Measurements from ENCODE around the gene GPRIN3. TPM values are rescaled to one million over a fixed set of nuclear protein-coding genes. Genes with fewer than 3 reads are reported as not detected.

GPRIN3 gene
- total RNA-seq, 2 donors from 2014 or later, result 22.5 to 26.8 TPM

DNA sequence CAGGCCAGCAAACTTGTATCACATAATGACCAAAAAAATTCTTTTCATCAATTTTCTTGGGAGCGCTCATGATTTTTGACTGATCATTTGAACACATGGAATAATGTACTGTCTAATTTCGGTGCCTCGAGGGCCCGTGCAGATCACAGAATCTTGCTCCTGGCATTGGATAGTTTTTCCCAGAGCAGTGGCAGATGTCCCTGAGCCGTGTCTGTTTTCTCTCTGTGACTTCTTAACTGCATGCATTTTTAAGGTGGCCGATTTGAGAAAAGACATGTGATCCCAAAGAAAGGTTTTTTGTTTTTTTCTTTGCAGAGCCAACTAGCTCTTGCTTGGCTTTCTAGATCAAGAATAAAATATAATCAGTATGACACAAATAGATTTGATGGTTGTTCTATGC lies 19.7 kb downstream of the GPRIN3 start:
- intact Hi-C loops (cut with DNase I), result no loop called here
- no peak for DNase-seq
- Histone ChIP-seq H3K4me3 (no peak overlapping the region), H3K9me3 (no peaks in the 10 kb centered on the region), H3K27me3 (no peaks in the 10 kb centered on the region), H3K9ac (ENCODE audit: low read depth in 2 of 2, low read length in 2 of 2) (no peak overlapping the region), H3K36me3 (no peaks in the 10 kb centered on the region), H3K4me1 (peaks cover 11% of the 10 kb centered on the region), H3K27ac (no peak overlapping the region)
- no peak for TF ChIP-seq CTCF (IDR thresholded peaks at IDR 0.05)

DNA sequence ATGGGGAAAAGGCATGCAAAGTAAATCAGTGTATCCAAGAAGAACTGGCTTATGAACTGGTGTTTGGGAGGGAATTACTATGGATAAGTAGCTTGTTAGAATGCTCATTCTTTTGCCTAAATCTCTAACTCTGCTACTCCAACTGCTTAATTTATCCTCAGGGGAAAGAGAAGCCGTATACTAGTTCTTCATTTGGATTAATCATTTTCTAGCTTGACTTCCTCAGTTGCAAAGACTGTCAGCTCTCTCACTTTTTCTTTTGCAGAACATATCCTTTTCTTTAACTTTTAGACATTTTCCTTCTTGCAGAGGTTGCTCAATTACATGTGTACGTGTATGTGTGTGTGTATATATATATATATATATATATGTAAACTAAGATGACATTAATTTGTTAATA lies 21.9 kb downstream of the GPRIN3 start:
- no peaks in the 10 kb centered on the region for H3K27me3 ChIP-seq
- no peaks in the 10 kb centered on the region for H3K9me3 ChIP-seq
- H3K9ac ChIP-seq (ENCODE audit: low read depth in 2 of 2, low read length in 2 of 2), result no peak overlapping the region
- H3K4me1 ChIP-seq, result peaks cover 12% of the 10 kb centered on the region
- no peak for TF ChIP-seq CTCF (IDR thresholded peaks at IDR 0.05)
- DNase-seq, result no peak
- intact Hi-C loops (cut with DNase I), result no loop called here
- no peak overlapping the region for H3K4me3 ChIP-seq
- no peaks in the 10 kb centered on the region for H3K36me3 ChIP-seq
- peak overlapping the region; percentile 77 for H3K27ac ChIP-seq

DNA sequence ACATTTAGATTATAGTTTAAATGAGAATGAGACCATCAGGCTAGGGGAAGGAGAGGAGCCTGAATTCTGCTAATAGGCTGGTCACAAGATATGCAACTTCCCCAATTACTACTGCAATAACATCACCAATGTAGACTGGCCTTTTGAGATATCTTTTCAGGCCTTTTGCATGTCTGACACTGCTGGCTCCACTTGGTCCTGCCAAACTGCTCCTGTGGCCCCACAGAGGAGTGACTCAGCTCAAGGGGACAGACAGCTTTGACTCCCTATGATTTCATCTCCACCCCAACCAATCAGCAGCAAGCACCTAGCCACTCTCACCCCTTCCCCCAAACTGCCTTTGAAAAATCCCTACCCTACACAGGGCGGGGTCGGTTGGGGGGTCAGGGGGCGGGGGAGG lies 22.8 kb downstream of the GPRIN3 start:
- Histone ChIP-seq H3K27me3 (no peaks in the 10 kb centered on the region), H3K4me1 (peaks cover 12% of the 10 kb centered on the region), H3K4me3 (no peak overlapping the region), H3K9me3 (no peaks in the 10 kb centered on the region), H3K9ac (ENCODE audit: low read depth in 2 of 2, low read length in 2 of 2) (peak overlapping the region in 1 of 2 donors; percentile 1), H3K27ac (peak overlapping the region; percentile 77), H3K36me3 (no peaks in the 10 kb centered on the region)
- TF ChIP-seq CTCF (IDR thresholded peaks at IDR 0.05), result no peak
- DNase-seq, result no peak
- intact Hi-C loops (cut with DNase I), result no loop called here

DNA sequence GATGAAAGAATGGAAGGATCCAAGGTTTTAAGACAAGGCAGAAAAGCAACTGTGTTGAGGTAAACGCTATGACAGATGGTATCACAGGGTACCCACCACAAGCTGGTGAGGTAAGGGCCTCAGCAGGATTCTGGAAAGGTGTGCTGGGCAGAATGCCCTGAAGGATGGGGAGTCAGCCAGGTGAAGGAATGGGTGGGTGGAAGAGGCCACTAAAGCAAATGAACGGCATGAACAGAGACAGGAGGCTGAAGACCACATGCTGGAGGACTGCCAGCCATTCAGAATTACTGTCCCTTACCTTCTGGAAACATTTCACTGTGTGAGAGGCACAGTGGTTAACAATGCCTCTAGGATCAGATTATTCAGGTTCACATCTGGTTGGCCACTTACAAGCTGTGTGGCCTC lies 23.6 kb downstream of the GPRIN3 start:
- TF ChIP-seq CTCF (IDR thresholded peaks at IDR 0.05), result no peak
- H3K4me3 ChIP-seq, result no peak overlapping the region
- H3K9me3 ChIP-seq, result no peaks in the 10 kb centered on the region
- DNase-seq, result no peak
- no peaks in the 10 kb centered on the region for H3K27me3 ChIP-seq
- intact Hi-C loops (cut with DNase I), result no loop called here
- no peaks in the 10 kb centered on the region for H3K36me3 ChIP-seq
- peaks cover 12% of the 10 kb centered on the region for H3K4me1 ChIP-seq
- H3K27ac ChIP-seq, result peak overlapping the region; percentile 77
- peak overlapping the region in 1 of 2 donors; percentile 1 for H3K9ac ChIP-seq (ENCODE audit: low read depth in 2 of 2, low read length in 2 of 2)

DNA sequence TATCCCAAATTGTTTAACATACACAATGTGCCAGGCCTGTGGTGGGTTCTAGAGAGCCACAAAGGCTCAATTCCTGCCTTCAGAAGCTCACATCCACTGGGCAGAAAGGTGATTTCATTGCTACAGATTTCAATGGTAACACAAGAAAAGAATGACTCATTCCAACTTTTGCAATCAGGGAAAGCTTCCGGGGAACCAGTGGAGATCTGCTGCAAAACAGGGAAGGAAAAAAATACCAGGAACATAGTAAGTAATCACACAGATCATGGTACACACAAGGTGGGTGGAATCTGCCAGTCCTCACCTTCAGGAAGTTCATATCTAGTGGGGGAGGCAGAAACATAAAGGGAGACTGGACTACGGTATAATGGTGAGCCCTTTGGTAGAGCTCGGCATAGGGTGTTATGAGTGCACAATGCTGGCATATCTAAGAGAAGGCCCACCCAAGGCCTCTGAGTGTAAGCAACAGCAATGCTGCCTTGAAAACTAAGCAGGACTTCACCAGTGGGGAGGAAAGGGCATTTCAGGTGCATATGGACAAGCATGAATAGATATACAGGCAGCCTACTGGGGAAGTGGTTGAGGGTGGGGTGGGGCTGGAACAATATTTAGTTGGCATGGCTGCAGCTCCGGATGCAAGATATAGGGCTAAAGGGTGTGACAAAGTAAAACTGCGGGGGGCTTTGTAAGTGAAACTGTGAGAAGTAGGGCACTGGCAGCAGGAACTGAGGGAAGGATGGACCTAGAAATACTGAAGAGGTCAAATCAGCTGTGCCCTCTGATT lies 24.2 kb downstream of the GPRIN3 start:
- DNase-seq, result peak; percentile 65

More for the DNA sequence above, 24.2 kb downstream of the GPRIN3 start:
- Histone ChIP-seq H3K9me3 (no peaks in the 10 kb centered on the region), H3K27ac (peak overlapping the region; percentile 77), H3K4me3 (no peak overlapping the region), H3K27me3 (no peaks in the 10 kb centered on the region), H3K9ac (ENCODE audit: low read depth in 2 of 2, low read length in 2 of 2) (peak overlapping the region in 1 of 2 donors; percentile 54), H3K36me3 (no peaks in the 10 kb centered on the region), H3K4me1 (peaks cover 12% of the 10 kb centered on the region)
- TF ChIP-seq CTCF (IDR thresholded peaks at IDR 0.05), result no peak
- intact Hi-C loops (cut with DNase I), result no loop called here

All from colonic mucosa (tissue), 4 donors.